Lower leg skin (tissue), 4 donors: Measurements from ENCODE around the gene MS4A6E. TPM values are rescaled to one million over a fixed set of nuclear protein-coding genes. Genes with fewer than 3 reads are reported as not detected.

Experiments used
- DNase-seq, 2 donors: peaks; one replicate each; pipeline ENCODE4 v3.0.0-alpha.2; 2019; ENCODE audit warnings: low spot score in 2 of 2
- H3K4me3 ChIP-seq: fragments of 200-600 bp; sonication (generic); 2 replicates; pipeline ENCODE4 v1.5.1; 2017; ENCODE audit warnings: mild to moderate bottlenecking, low read depth; ENCODE audit not compliant: poor library complexity, severe bottlenecking
- POLR2A ChIP-seq, 2 donors: fragments of 450-650 bp; IDR thresholded peaks; one replicate each; pipeline ENCODE4 v1.6.1; 2016 to 2017; ENCODE audit warnings: antibody characterized with exemption in 2 of 2, mild to moderate bottlenecking in 1 of 2, moderate library complexity in 1 of 2
- WGBS, 2 donors: methylation state at CpG; one replicate each; pipeline ENCODE4 v1.1.5; 2018; 5-methylcytosine and 5-hydroxymethylcytosine counted together
- intact Hi-C: fragments of 100-400 bp; cut with DNase I; formaldehyde crosslinking; loops from one replicate; pipeline ENCODE4 v1.15.0; 2023; ENCODE audit warnings: low total_unique reads
- total RNA-seq, 4 donors: library from RNA; depleted of rRNA; stranded (reverse); fragments of >200 nt; gene quantifications; one replicate each; pipeline ENCODE4 v1.1.0, GENCODE V29; 2016
- TF ChIP-seq, protein P1 (sequence below), 3 donors: fragments of 450-650 bp; IDR thresholded peaks; one replicate each; pipeline ENCODE4 v1.5.1; 2016; ENCODE audit warnings: antibody characterized with exemption in 3 of 3, mild to moderate bottlenecking in 3 of 3, moderate library complexity in 2 of 3

Gene MS4A6E
- total RNA-seq, 4 donors from 2014 or later = not detected

DNA sequence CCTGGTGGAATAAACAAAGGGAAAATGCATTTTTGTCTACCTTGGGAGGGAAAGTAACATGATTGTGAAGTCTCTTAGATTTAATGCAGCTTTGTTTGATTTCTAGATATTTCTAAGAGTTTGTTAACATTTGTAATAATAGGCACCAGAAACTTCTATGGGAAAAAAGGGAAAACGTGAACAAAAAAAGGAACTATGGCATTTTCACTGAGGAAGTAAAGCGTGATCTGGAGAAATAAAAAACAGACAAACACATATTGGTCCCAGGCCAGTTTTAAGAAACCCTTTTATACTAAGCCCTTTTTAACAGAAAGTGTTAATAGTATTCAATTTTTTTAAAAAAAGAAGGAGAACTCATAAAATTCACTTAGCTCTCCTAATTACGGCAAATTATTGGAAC, 44.3 kb downstream of the MS4A6E start:
- intact Hi-C loops = no loop called here
- 77 to 78% methylated on average over 3 of the region's 3 CpGs for WGBS, 2 donors
- no peak for DNase-seq

GRCh38 chr11:60371854-60372253, 44.8 kb downstream of the MS4A6E start:
- H3K4me3 ChIP-seq = no peak overlapping the region
- no peak for TF ChIP-seq POLR2A (IDR thresholded peaks at IDR 0.05)
- TF ChIP-seq, protein P1, sequence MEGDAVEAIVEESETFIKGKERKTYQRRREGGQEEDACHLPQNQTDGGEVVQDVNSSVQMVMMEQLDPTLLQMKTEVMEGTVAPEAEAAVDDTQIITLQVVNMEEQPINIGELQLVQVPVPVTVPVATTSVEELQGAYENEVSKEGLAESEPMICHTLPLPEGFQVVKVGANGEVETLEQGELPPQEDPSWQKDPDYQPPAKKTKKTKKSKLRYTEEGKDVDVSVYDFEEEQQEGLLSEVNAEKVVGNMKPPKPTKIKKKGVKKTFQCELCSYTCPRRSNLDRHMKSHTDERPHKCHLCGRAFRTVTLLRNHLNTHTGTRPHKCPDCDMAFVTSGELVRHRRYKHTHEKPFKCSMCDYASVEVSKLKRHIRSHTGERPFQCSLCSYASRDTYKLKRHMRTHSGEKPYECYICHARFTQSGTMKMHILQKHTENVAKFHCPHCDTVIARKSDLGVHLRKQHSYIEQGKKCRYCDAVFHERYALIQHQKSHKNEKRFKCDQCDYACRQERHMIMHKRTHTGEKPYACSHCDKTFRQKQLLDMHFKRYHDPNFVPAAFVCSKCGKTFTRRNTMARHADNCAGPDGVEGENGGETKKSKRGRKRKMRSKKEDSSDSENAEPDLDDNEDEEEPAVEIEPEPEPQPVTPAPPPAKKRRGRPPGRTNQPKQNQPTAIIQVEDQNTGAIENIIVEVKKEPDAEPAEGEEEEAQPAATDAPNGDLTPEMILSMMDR (IDR thresholded peaks at IDR 0.05) = no peak
- intact Hi-C loops = no loop called here
- no peak for DNase-seq
- WGBS, 2 donors = 64 to 68% methylated on average over 1 of the region's 1 CpG

More for the DNA sequence above, 44.3 kb downstream of the MS4A6E start:
- H3K4me3 ChIP-seq = no peak overlapping the region
- TF ChIP-seq, protein P1 (IDR thresholded peaks at IDR 0.05) = no peak
- no peak for TF ChIP-seq POLR2A (IDR thresholded peaks at IDR 0.05)

DNA sequence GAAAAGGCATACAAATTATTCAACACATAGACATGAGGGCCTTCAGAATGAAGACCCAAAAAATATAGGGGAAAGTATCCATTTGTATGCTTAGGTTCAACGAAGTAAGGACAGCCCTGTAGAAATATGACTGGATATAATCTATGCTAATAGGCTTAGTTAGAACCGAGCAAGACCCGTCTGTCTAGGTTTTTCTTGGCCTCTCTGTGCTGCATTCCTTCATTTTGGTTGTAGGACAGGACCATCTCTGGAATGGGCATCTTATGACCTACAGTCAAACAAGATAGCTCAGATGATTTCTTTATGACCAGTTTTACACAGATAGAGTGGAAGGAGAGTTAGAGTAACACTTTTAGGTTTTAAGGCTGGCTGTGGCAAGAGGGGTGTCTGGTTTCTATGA, 45.7 kb downstream of the MS4A6E start:
- H3K4me3 ChIP-seq = no peak overlapping the region
- no peak for TF ChIP-seq POLR2A (IDR thresholded peaks at IDR 0.05)
- TF ChIP-seq, protein P1 (IDR thresholded peaks at IDR 0.05) = no peak
- DNase-seq = no peak
- intact Hi-C loops = no loop called here
- 75 to 80% methylated on average over 3 of the region's 3 CpGs for WGBS, 2 donors

GRCh38 chr11:60375316-60375715, 48.3 kb downstream of the MS4A6E start:
- 91 to 97% methylated on average over 3 of the region's 3 CpGs for WGBS, 2 donors
- intact Hi-C loops = no loop called here
- TF ChIP-seq POLR2A (IDR thresholded peaks at IDR 0.05) = no peak
- TF ChIP-seq, protein P1 (IDR thresholded peaks at IDR 0.05) = no peak
- DNase-seq = no peak
- no peak overlapping the region for H3K4me3 ChIP-seq

DNA sequence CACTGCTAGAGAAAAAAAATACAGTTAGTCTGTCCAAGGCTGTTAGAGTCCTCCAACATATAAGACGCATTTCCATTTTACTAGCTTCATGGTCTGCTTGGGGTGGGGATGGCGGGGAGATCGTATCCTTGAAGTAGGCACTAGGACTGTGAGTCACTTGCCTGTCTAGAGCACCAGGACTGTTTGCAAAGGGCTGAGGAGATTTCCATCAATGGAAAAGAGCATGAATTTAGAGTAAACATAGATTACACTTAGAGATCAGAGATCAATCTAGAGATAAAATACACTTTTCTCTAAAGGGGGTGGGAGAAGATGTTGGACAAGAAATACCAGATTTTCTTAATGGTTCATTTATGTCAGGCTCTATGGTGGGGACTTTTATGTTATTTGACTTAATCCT, 49.5 kb downstream of the MS4A6E start:
- intact Hi-C loops = no loop called here

More for the DNA sequence above, 49.5 kb downstream of the MS4A6E start:
- WGBS, 2 donors = 66 to 89% methylated on average over 3 of the region's 3 CpGs
- no peak overlapping the region for H3K4me3 ChIP-seq
- TF ChIP-seq, protein P1 (IDR thresholded peaks at IDR 0.05) = no peak
- no peak for TF ChIP-seq POLR2A (IDR thresholded peaks at IDR 0.05)
- no peak for DNase-seq
